SU-DHL-6 (cell line): ENCODE measurements around the gene B3GALT5.

Source experiments
- H2AFZ ChIP-seq: fragments of 200-600 bp; sonication (generic); 2 replicates; pipeline ENCODE4 v1.6.1; 2014; ENCODE audit warnings: low read depth, mild to moderate bottlenecking, moderate library complexity, mixed read lengths, antibody characterized with exemption, low read length; ENCODE audit not compliant: severe bottlenecking
- H3F3A ChIP-seq: fragments of 200-600 bp; shearing (Covaris generic); 2 replicates; pipeline ENCODE4 v1.6.0; 2016; ENCODE audit warnings: antibody characterized with exemption, mild to moderate bottlenecking; ENCODE audit not compliant: insufficient read depth
- H3K27ac ChIP-seq: fragments of 200-600 bp; sonication (generic); 2 replicates; pipeline ENCODE4 v1.5.1; 2016; ENCODE audit warnings: low read depth, mild to moderate bottlenecking, low read length, moderate library complexity, mixed read lengths
- H3K27me3 ChIP-seq: fragments of 200-600 bp; sonication (generic), shearing (Covaris generic); 2 replicates; pipeline ENCODE4 v1.6.0; 2014; ENCODE audit warnings: mild to moderate bottlenecking, low read length
- H3K36me3 ChIP-seq: fragments of 200-600 bp; sonication (generic); 2 replicates; pipeline ENCODE4 v1.6.1; 2014; ENCODE audit warnings: mild to moderate bottlenecking, low read length, mixed read lengths
- H3K4me2 ChIP-seq: fragments of 300-600, 200-600 bp; shearing (Covaris generic), sonication (generic); 2 replicates; pipeline ENCODE4 v1.6.0; 2014; ENCODE audit warnings: low read length, low read depth, mild to moderate bottlenecking; ENCODE audit not compliant: poor library complexity, severe bottlenecking
- H3K4me3 ChIP-seq: fragments of 200-600 bp; sonication (generic); 2 replicates; pipeline ENCODE4 v1.5.1; 2014; ENCODE audit warnings: antibody characterized with exemption, low read length, mild to moderate bottlenecking, mixed read lengths; ENCODE audit not compliant: insufficient read depth, poor library complexity, severe bottlenecking
- H3K79me2 ChIP-seq: fragments of 200-600 bp; sonication (generic); 2 replicates; pipeline ENCODE4 v1.6.1; 2014; ENCODE audit warnings: mild to moderate bottlenecking, low read length, moderate library complexity; ENCODE audit not compliant: insufficient read depth
- H3K9ac ChIP-seq: fragments of 200-600 bp; sonication (generic); 2 replicates; pipeline ENCODE4 v1.7.0; 2014; ENCODE audit warnings: mild to moderate bottlenecking, low read length
- H3K9me2 ChIP-seq: fragments of 200-600 bp; sonication (generic); replicated peaks from 2 replicates; pipeline ENCODE4 v1.6.1; 2014; ENCODE audit warnings: low read length; ENCODE audit not compliant: insufficient read depth
- H3K9me3 ChIP-seq: fragments of 200-600 bp; sonication (generic); 2 replicates; pipeline ENCODE4 v1.6.1; 2014; ENCODE audit warnings: low read length, mixed read lengths; ENCODE audit not compliant: insufficient read depth
- H4K20me1 ChIP-seq: fragments of 200-600 bp; sonication (generic); 2 replicates; pipeline ENCODE4 v1.6.1; 2014; ENCODE audit warnings: low read depth, mild to moderate bottlenecking, antibody characterized with exemption, low read length, moderate library complexity, mixed read lengths
- EZH2phosphoT487 ChIP-seq: fragments of 200-600 bp; sonication (generic), shearing (Covaris generic); conservative IDR thresholded peaks from 2 replicates; pipeline ENCODE4 v1.6.1; 2018; ENCODE audit warnings: mild to moderate bottlenecking, antibody characterized with exemption, low read length, moderate library complexity, mixed read lengths
- TF ChIP-seq, protein P1 (sequence below): fragments of 200-600 bp; sonication (generic); IDR thresholded peaks from one replicate; pipeline ENCODE4 v1.5.1; 2017; ENCODE audit warnings: antibody characterized with exemption, mild to moderate bottlenecking, low read length, moderate library complexity; ENCODE audit not compliant: insufficient read depth, poor library complexity, severe bottlenecking

B3GALT5 gene

DNA sequence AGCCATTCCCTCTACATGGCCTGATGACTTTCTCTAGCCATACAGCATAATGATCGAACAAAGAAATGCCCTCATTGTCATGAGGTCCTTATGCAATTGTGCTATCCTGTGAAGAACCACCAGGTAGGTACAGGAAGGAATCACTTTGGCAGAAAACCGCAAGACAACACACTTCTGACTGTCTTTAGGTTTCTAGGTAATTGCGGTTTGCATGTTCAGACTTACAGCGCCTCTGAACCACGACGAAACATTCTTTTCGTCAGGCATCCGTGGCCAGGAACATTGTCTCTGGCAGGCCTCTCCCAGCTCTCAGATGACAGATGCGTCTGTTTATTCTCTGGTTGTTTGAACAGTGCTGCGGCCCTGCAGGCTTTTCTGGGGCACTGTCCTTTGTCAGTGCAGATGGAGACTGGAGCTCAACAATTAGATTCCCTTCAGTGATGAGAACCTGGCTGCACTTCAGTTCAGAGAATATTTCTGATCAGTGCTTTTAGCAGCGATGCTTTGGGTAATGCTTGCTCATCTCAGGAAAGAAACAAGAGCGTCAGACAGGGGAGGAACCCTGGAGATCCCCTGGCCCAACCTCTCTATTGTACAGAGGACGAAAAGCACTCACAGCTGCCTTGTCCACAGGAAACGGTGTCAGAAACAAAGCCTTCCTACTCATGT, 63.4 kb downstream of the B3GALT5 start:
- Histone ChIP-seq H3K4me2 (no peak overlapping the region), H3K79me2 (no peaks in the 10 kb centered on the region), H2AFZ (no peak overlapping the region), H3K9me3 (no peaks in the 10 kb centered on the region), H3K4me3 (no peak overlapping the region), H3K27ac (no peak overlapping the region), H3K9me2 (no peaks in the 10 kb centered on the region), H3K36me3 (no peaks in the 10 kb centered on the region), H3K27me3 (no peaks in the 10 kb centered on the region), H3K9ac (no peak overlapping the region), H4K20me1 (no peaks in the 10 kb centered on the region), H3F3A (no peaks in the 10 kb centered on the region)
- TF ChIP-seq EZH2phosphoT487: no peak
- TF ChIP-seq, protein P1, sequence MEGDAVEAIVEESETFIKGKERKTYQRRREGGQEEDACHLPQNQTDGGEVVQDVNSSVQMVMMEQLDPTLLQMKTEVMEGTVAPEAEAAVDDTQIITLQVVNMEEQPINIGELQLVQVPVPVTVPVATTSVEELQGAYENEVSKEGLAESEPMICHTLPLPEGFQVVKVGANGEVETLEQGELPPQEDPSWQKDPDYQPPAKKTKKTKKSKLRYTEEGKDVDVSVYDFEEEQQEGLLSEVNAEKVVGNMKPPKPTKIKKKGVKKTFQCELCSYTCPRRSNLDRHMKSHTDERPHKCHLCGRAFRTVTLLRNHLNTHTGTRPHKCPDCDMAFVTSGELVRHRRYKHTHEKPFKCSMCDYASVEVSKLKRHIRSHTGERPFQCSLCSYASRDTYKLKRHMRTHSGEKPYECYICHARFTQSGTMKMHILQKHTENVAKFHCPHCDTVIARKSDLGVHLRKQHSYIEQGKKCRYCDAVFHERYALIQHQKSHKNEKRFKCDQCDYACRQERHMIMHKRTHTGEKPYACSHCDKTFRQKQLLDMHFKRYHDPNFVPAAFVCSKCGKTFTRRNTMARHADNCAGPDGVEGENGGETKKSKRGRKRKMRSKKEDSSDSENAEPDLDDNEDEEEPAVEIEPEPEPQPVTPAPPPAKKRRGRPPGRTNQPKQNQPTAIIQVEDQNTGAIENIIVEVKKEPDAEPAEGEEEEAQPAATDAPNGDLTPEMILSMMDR: no peak

DNA sequence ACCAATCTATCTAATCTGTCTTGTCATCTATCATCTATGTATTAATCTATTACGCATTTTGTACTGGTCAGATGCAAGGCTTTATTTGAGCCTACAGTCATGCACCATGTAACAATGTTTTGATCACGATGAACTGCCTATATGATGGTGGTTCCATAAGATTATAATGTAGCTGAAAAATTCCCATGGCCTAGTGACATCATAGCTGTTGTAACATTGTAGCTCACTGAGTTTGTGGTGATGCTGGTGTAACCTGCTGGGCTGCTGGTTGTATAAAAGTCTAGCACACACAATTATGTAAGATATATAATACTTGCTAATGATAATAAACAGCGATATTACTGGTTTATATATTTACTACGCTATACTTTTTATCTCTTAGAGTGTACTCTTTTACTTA, 67.5 kb downstream of the B3GALT5 start:
- H3K9me3 ChIP-seq: no peaks in the 10 kb centered on the region
- no peak overlapping the region for H3K9ac ChIP-seq
- no peaks in the 10 kb centered on the region for H3F3A ChIP-seq
- H4K20me1 ChIP-seq: no peaks in the 10 kb centered on the region
- no peaks in the 10 kb centered on the region for H3K9me2 ChIP-seq
- H2AFZ ChIP-seq: no peak overlapping the region
- no peak overlapping the region for H3K4me3 ChIP-seq
- no peaks in the 10 kb centered on the region for H3K27me3 ChIP-seq
- TF ChIP-seq, protein P1: no peak
- TF ChIP-seq EZH2phosphoT487: no peak
- no peaks in the 10 kb centered on the region for H3K36me3 ChIP-seq
- no peaks in the 10 kb centered on the region for H3K79me2 ChIP-seq
- no peak overlapping the region for H3K27ac ChIP-seq
- no peak overlapping the region for H3K4me2 ChIP-seq

DNA sequence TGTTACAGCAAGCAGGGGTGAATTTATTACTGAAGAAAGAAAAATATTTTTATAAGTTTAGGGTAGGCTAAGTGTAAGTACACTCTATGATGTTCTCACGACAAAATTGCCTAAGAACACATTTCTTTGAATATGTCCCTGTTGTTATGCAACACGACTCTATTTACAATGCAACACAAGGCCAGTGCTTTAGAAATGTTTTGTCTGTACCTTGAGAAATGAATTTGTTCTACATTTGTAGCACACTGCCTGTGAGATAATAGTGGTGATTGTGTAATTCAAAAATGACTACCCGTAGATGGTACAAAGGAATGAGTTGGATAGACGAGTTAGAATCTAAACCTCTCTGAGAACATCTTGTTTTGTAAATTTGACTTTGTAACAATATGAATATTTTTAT, 68.5 kb downstream of the B3GALT5 start:
- Histone ChIP-seq H3F3A (no peaks in the 10 kb centered on the region), H3K79me2 (no peaks in the 10 kb centered on the region), H2AFZ (no peak overlapping the region), H3K9me2 (no peaks in the 10 kb centered on the region), H3K9me3 (no peaks in the 10 kb centered on the region), H3K4me3 (no peak overlapping the region), H3K9ac (no peak overlapping the region), H3K36me3 (no peaks in the 10 kb centered on the region), H3K4me2 (no peak overlapping the region), H4K20me1 (no peaks in the 10 kb centered on the region), H3K27ac (no peak overlapping the region), H3K27me3 (no peaks in the 10 kb centered on the region)
- TF ChIP-seq EZH2phosphoT487: no peak
- TF ChIP-seq, protein P1: no peak
